LoVo (cell line): ENCODE data around the gene MFNG.
"Not testable (repeated sequence)": the region's sequence is repeated elsewhere in the genome, so short reads cannot be mapped to it uniquely, and the experiment has no call there.

Source experiments
- DNase-seq: peaks from one replicate; pipeline ENCODE4 v3.0.0-alpha.2; 2016; ENCODE audit warnings: low spot score

MFNG gene

DNA sequence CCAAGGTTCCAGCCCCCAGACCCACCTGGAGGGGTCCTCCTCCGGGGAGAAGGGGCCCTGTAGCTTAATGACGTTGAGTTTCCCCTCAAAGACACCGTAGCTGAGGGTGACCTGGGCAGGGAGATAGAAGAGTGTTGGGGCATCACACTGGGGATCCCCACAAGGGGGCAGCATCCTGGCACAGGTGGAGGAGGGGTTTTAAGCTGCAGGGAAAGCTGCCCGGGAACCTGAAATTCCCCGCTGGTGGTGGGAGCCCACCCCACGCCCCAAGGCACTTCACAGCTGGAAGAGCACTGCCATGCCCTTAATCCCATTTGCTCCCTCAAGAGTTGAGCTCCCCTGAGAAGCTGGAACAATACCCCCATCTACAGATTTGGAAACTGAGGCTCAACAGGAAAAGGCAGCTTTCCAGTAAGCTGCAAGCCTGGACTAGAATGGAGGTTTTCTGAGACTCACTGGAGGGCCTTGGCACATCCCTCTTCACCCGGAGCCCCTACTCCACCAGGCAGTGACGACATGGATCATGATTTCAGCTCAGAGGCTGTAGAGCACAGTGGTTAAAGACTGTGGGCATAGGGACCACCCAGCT lies 13.7 kb downstream of the MFNG start:
- peak; percentile 32 for DNase-seq

DNA sequence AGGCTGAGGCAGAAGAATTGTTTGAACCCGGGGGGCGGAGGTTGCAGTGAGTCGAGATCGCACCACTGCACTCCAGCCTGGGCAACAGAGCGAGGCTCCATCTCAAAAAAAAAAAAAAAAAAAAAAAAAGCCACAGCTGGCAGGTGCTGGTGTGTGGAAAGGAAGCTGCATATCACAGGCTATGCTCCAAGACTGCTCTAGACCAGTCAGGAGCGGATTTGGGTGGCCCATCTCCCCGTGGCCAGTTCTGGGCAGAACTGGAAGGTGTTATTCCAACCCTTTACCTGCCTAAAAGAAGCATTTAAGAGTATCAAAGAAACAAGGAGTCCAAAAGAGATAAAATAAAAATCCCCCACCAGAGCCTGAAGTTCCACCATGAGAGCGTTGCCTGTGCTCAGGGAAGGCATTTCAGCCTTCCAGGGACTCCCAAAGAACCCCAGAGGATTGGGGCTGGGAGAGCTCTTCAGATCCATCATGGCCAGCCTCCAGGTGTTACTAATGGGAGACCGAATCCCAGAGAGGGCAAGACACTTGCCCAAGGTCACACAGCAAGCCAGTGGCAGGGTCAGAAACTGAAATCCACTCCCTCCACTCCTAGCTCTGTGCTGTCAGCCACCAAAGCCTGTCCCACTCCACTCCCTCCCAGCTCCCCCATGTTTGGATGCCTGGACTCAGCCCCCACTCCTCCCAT lies 14.3 kb downstream of the MFNG start:
- DNase-seq: no peak

DNA sequence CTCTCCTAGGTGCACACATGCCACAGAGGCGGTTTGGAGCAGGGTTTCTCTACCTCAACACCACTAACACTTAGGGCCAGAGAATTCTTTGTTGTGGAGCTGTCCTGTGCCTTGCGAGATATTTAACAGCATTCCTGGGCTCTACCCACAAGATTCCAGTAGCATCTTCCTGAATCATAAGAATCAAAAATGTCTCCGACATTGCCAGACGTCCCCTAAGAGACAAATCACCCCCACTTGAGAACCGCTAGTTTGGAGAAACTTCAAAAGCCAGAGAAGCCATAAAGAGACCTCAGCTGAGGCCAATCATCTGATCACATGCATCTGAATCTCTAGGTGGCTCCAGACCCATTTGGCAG lies 16.1 kb downstream of the MFNG start:
- DNase-seq: no peak

DNA sequence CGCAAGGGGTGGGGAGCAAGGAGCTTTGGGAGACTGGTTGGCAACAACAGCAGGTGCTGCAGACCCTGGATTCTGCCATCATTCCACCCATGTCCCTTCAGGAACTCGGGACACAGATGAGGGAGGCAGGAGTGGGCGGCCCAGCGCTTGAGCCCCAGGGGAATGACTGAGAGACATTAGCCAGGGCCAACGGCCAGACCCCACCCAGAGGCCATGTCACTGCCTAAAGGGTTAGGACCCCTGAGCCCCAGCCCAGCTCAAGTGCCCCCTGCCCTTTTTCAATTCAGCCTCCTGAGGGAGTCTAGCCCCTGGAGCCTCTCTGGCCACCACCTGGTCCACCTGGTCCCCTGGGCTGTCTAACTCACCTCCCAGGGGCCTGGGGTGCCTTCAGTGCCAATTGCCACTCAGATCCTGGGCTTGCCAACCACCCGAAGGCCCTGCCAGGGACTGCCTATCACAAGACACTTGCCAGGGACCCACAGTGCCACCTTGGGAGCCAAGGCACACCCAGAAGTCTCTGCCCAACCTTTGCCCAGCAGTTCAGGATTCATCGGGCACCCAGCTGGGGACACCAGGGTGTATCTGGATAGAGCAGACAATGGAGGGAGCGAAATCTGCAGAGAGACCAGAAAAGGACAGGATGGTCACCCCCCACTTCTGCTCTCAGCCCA lies 16.6 kb downstream of the MFNG start:
- DNase-seq: no peak

DNA sequence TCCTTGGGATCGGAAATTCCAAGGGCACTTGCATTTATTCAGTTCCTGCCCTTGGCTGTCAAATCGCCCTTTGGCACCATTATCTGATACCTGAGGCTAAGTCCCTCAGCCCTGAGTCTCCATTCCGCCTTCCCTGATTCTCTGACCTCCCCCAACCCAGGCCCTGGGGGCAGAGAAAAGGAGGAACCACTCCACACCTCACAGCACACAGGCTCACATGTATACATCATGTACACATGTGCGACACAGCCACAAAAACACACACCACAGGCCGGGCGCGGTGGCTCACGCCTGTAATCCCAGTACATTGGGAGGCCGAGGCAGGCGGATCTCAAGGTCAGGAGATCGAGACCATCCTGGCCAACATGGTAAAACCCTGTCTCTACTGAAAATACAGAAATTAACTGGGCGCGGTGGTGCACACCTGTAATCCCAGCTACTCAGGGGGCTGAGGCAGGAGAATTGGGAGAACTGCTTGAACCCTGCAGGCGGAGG lies 17.9 kb downstream of the MFNG start:
- not testable (repeated sequence) for DNase-seq

DNA sequence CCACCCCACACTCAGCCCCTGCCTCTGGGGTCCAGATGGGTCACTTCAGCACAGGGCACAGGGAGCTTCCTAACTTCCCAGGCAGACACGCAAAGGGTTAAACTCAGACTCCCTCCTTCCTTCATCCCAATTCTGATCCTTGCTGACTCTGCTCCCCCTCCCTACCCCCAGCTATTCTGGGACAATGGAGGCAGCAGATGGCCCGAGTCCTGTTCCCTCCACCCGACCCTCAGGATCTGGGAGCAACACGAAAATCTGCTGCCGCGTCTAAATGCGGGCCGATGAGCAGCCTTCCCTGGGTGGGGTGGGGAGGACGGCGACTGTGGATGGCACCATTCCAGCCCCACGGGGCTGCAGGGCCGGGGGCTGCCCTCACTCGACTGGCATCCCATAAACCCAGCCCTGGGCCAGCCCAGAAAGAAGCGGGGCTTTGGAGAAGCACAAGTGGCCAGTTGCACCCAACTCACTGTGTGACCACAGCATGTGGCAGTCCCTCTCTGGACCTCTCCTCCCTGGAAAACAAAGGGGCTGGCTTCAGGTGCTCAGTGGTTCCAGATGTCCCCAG lies 18.7 kb downstream of the MFNG start:
- DNase-seq: no peak

DNA sequence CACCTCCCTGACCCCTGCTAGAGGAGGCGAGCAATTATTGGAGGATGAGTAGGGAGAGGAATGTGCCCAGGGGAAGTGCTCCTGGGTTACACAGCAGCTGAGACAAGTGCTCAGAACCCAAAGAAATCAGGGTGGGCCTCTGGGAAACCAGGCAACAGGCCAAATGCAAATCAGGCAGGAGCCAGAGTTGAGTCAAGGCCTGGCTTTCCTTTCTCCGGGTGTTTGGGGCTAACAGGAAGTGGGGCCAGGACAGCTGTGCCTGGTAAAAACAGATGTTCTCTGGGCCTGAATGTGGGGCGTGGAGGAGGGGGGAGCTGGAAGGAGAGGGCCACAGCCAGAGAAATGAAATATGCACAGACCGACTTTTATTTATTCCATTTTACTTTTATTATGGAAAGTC lies 22.0 kb downstream of the MFNG start:
- DNase-seq: no peak

DNA sequence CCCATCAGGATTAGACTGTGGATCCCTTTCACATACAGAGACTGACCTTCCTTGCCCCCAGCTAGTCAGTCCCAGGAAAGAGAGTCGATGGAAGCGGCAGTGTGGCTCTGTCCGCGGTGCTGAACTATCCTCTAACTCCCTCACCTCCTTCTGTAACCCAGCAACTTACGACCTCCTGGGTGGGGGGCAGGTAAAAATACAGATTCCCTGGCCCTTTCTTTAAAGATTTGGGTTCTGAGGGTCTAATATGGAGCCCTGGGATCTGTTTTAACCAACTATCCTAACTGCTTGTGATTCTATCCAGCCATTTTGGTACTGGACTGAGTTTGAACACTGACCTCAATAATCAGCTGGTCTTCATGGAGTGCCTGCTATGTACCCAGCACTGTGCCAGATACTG lies 23.2 kb downstream of the MFNG start:
- peak; percentile 44 for DNase-seq

DNA sequence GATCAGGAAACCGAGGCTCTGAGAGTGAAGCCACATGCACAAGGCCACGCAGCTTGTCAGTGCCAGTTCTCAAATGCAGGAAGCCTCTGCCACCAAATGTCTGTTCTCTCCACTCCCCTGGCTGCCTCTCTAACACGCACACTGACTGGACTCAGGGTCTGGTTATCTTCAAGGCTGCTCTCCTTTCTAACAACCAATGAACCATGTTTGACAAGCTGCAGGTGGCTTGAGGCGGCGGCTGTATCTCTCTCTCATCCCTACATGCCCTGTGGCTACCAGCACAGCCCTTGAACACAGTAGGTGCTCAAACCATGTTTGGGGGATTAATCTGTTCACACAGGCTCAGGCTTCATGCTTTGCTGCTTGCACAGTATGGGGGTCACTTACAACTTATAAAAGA lies 23.7 kb downstream of the MFNG start:
- DNase-seq: no peak

DNA sequence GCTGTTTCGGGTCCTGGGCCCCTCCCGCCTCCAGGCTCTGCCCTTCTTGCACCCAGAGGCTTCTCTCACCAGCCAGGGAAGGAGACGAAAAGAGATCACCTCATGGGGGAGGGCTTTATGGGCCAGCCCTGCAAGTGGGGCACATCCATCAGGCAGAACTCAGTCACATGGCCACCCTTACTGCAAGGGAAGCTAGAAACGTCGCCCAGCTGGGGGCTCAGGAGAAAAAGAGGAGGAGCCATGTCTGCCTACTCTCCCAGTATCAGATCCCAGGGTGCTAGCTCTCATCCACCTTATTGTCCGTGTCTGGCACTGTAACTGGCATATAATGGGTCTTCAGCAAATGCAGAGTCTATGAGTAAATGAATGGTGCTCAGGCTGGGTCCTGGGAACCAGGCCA lies 24.2 kb downstream of the MFNG start:
- no peak for DNase-seq

DNA sequence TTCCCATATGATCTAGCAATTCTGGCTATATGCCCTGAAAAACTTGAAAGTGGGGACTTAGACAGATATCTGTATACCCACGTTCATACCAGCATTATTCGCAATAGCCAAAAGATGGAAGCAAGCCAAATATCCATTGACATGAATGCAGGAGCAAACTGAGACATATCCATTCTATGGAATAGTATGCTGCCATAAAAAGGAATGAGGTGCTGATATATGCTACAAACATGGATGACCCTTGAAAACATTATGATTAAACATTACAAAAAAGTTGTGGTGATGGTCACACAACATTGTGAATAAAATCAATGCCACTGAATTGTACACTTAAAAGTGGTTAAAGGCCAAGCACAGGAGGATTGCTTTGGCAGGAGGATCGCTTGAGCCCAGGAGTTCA lies 25.5 kb downstream of the MFNG start:
- DNase-seq: no peak

DNA sequence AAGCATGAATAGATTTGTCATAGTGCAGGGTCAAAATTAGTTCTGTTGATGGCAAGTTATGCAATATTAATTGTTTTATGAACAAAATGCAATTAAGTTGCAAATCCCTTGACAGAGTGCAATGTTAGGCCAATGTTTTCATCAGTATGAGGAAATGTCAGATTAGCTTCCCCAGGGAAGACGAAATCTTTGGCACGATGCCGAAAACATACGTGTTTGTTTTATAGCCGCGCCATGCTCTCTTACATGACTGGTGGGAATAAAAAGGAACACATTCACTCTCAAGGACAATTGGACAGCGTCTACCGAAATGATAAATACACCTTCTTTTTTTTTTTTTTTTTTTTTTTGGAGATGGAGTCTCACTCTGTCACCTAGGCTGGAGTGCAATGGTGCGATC lies 27.0 kb downstream of the MFNG start:
- DNase-seq: no peak

DNA sequence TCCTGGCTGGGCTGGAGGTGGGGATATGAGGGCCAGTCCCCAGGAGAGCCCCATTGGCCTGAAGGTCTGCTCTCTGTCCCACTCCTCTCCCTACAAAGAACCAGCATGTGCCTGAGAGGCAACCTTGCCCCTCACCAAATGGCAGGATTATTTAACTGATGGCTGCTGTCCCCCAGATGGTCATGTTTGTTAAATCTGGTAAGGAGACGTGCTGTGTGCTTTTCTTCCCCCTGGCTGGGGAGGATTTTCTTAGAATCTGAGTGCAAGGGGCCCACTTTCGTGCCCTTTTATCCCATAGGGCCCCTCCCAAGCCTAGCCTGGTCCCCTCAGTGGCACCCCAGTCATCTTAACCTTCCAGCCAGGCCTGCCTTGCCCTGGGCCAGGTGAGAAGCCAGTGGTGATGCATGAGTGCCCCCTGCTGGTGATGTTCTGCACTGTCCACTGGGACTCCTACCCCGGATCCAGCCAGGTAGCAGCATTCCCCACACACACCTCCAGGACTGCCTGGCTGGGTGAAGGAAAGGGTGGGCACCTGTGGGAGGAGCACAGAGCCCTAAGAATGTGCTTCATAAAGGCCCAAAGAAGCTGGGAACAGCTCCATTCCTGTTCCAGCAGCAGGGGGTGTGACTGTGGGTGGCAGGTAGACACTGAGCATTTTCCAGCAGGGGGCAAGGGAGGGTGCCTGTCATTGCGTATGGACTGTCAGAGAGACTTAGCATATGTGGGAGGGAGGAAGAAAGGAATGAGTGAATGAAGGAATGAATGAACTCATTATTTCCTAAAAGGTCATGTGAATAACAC lies 28.9 kb downstream of the MFNG start:
- peak; percentile 69 for DNase-seq

DNA sequence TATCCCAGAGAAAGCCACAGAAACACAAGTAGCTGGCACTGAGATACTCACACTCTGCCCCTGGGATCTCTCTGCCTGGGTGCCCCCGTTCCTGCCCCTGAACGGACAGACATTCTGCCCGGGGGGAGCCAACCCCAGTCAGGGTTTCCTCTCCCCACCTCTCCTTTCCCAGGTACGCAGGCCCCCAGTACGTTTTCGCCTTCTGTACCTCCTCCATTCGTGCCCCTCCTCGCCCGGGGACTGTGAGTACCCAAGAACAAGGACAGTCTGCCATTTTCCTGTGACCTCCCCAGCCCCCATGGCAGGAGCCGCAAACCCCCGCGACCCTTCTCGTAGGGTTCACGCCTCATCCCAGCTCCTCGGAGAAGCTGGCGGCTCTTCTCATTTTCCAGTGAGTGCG lies 29.8 kb downstream of the MFNG start:
- no peak for DNase-seq

DNA sequence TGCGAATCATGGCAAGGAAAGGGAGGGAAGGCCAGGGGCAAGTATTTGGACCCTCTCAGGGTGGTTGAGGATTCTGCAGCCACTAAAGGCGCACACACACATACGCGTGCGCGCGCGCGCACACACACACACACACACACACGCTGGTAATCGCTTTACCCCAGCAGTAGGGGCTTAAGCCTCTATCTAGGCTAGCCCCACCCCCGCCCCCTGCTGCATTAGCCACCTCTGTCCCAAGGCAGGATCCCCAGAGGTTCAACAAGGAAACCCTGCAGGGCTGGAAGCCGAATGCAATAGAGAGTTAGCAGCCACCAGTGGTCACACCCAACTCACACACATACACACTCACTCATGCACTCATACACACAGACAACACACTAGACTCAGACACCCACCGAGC lies 30.3 kb downstream of the MFNG start:
- no peak for DNase-seq

DNA sequence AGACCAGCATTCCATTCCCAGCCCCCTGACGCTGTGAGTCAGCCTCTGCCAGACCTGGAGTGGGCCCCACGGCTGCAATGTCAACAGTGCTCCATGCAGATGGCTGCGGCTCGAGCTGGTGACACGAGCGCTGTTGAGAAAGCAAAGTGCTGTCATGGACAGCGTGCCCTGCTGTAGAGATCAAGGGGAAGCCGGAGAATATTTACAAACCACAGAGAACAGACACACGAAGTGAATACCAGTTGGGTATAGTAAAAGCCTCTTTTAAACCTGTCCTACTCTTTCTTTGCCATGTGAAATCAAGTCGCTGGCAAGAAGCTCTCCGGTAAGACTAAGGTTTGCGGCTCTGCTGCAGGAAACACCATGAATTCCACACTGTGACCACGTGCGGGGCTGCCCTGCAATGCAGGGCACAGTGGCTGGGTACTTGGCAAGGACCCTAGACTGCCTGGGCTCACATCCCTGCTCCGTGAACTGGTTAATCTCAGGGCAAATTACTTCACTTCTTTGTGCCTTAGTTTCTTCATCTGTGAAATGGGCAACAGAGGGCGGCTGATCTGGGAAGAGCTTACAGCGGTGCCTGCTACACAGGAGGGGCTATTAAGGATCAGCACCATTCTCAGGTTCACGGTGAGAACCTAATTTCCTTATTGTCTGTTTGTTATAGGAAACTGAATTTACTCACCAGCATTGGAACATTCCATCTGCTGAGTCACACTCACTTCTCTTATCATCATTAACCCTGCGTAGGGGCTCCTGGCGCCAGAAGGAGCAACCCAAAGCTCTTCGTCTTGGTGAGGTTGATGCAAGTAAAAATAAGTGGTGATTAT lies 31.1 kb downstream of the MFNG start:
- DNase-seq: peak; percentile 34

DNA sequence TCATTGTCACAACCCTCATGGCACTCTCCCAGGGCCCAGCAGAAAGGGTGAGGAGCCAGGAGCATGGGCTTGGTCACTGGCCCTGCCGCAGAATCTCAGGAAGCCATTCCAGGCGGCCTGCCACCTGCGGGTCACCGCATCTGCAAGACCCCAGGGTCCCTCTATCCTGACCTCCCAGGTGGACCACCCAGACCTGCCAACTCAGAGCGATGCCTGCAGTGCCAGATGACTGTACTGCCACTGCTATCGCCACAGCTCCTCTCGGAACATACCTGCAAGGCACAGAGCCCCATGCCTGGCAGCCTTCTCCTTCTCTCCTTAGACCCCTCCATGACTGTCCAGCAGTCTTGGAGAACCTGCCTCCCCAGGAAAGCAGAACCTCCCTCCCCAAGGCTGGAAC lies 32.5 kb downstream of the MFNG start:
- DNase-seq: no peak

DNA sequence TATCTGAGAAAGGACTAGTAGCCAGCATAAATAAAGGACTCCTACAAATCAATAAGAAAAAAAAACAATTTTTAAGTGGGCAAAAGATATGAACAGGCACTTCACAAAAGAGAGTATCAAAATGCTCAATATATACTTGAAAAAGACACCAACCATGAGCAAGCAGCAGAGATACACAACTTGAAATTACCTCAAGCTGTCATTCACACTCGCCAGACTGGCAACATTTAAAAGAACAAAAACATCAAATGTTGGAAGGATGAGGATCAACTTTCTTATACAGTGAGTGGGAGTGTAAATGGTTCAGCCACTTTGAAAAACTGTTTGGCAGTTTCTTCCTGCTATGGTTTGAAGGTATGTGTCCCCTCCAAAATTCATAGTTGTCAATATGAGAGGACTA lies 35.0 kb downstream of the MFNG start:
- no peak for DNase-seq

DNA sequence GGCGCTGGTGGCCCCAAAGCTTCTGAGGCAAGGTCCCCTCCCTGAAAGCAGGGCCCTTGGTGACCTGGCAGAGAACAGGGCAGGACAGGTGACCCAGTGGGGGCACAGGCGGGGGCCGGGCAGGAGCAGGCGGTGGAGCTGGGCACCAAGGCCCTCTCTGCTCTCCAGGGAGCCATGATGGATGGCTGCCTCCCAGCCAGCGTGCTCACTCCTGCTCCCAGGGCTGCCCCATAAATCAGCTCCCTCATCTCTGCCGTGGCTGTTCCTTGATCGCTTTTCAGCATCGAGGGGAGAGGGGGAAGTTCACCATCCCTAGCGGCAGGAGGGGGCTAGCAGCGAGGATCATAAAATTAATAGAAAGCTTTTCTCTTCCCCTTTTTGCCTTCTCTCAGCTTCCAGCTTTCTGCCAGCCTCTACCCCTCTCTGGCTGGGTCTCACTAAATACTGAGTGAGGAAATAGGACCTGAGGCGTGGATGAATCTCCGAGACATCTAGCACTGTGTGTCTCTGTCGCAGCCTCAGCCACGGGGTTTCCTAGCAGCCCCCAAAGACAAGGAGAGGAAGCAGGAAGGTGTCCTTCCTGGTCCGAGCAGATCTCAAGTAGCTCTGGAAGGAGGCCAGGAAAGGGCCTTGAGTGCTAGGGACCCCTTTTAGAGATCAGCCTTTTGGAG lies 36.7 kb downstream of the MFNG start:
- DNase-seq: no peak

DNA sequence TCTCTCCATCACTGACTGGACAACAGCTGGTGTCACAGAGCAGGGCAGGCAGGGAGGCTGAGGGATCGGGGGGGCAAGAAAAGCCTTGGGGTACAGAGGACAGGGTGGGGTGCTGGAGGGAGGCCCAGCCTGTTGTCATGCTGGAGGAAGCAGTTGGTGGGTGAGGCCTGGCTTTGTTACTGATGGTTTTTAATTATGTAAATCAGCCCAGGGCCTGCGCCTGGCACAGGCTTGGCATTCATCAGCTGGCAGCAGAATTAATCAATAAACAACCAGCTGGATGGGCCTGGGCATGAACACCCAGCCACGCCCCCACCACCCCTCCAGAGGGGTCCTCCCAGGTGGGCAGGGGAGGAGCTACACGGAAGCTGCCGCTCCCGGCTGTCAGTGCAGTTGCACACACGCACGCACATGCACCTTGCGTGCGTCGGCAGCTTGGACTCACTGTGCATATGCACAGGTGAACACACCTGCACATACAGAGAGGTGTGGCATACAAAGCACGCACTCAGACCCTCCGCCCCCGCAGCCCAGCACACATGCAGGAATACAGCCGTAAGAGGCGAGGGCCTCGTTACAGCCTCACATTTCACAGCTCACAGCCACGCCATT lies 37.6 kb downstream of the MFNG start:
- no peak for DNase-seq

DNA sequence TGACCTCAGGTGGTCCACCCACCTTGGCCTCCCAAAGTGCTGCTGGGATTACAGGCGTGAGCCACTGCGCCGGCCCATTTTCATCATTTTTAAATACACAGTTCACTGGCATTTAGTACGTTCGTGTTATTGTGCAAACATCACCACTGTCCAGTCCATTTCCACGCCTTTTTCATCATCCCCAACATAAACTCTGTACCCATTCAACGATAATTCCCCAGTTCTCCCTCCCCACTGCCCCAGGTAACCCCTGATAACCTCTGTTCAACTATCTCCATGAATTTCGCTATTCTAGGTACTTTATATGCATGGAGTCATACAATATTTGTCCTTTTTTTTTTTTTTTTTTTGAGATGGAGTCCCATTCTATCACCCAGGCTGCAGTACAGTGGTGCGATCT lies 40.7 kb downstream of the MFNG start:
- no peak for DNase-seq
